HFF-Myc (cell line): ENCODE results near the gene SEZ6L.

ENCODE experiments used
- DNase-seq: peaks from one replicate; pipeline ENCODE4 v3.0.0-alpha.2; 2011; ENCODE audit warnings: low read depth; ENCODE audit errors: extremely low read depth
- H3K4me3 ChIP-seq: replicated peaks from 2 replicates; pipeline ENCODE4 v1.5.1; 2011; ENCODE audit warnings: low read depth, mild to moderate bottlenecking, control low read depth, low read length
- CTCF ChIP-seq: IDR thresholded peaks from 2 replicates; pipeline ENCODE4 v1.5.1; 2012; ENCODE audit warnings: mild to moderate bottlenecking, low read depth, low read length, control low read depth; ENCODE audit errors: missing control alignments

Gene SEZ6L

DNA sequence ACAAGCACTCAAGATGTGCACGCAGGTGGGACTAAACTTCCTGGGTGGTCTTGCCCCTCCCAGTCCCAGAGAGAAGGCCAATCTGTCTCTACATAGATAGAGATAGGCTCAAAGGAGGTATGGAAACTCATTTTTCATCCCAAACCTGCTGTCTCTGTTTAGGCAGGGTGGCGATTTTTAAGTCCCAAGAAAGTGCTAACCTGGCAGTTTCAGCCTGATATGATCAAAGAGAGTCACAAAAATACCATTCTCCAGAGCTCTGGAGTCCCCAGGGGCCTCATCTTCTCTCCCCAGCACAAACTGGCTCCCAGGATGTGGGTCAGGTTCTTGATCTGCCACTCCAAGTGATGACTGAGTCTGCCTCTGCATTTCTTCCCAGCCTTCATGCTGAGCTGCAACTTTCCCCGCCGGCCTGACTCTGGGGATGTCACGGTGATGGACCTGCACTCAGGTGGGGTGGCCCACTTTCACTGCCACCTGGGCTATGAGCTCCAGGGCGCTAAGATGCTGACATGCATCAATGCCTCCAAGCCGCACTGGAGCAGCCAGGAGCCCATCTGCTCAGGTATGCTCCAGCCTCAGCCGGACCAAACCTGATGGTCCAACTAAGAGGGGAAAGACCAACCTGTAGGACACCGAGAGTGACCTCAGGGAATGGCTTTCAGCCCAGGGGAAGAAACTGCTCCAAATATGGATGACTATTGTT lies 129.5 kb downstream of the SEZ6L start:
- TF ChIP-seq CTCF: no peak
- no peak for DNase-seq
- no peak overlapping the region for H3K4me3 ChIP-seq

DNA sequence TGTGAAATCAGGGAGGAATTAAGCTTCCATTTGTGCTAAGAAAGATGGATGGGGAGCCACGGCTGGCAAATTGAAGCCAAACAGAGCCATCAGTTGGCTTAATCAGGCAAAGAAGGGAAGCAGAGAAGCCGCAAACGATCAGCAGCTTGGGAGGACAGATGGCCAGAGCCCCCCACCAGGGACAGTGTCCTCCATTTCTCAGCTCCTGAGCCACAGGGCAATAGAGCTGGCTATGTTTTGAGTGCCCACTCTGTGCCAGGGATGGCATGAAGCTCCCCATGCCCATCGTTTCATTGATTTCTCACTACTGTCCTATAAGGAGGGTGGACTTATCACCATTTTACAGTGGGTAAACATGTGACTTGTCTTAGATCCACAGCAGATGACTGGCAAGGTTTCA lies 133.5 kb downstream of the SEZ6L start:
- DNase-seq: no peak
- no peak for TF ChIP-seq CTCF

GRCh38 chr22:26303475-26303874 lies 134.2 kb downstream of the SEZ6L start:
- TF ChIP-seq CTCF: no peak
- DNase-seq: no peak

More for the DNA sequence above, 133.5 kb downstream of the SEZ6L start:
- no peak overlapping the region for H3K4me3 ChIP-seq

GRCh38 chr22:26304730-26305129 lies 135.5 kb downstream of the SEZ6L start:
- no peak for DNase-seq
- no peak for TF ChIP-seq CTCF

More at GRCh38 chr22:26303475-26303874, 134.2 kb downstream of the SEZ6L start:
- no peak overlapping the region for H3K4me3 ChIP-seq

DNA sequence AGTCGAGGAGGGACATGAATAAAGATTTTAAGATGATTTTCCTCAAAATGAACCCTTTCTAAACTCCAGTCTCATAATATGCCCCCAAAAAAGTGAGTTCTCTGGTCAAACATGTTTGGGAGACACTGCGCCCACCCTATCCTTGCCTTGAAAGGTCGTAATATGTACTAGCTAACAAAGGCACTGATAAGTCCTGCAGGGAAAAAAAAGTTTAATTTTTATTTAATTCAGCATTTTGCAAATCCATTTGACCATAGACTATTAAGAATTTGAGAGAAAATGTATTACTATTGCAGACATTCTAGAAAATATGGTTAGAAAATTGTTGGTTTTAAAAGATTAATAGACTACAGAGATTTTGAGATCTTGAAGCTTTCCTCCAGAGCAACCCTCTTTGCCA lies 139.2 kb downstream of the SEZ6L start:
- no peak overlapping the region for H3K4me3 ChIP-seq
- DNase-seq: no peak
- TF ChIP-seq CTCF: no peak

More at GRCh38 chr22:26304730-26305129, 135.5 kb downstream of the SEZ6L start:
- no peak overlapping the region for H3K4me3 ChIP-seq

GRCh38 chr22:26310616-26311015 lies 141.4 kb downstream of the SEZ6L start:
- no peak for TF ChIP-seq CTCF

DNA sequence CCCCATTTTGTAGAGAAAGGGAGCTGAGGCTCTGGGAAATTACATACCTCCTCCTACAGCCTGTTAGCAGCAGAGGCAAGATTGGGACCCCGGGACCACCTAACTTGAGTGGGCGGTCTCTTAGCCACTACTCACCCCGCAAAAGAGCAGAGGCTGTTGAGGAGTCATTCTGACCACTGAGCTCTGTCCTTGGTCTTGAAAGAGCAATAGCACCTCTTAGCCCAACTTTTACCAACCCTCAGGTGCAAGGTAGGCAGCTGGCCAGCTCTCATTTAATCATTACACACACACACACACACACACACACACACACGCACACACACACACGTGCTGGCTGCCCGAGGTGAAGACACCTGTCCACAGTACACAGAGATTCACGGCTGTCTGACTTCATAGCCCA lies 144.0 kb downstream of the SEZ6L start:
- no peak for TF ChIP-seq CTCF
- no peak for DNase-seq
- H3K4me3 ChIP-seq: no peak overlapping the region

More at GRCh38 chr22:26310616-26311015, 141.4 kb downstream of the SEZ6L start:
- no peak for DNase-seq
- no peak overlapping the region for H3K4me3 ChIP-seq
